NT2/D1 (cell line): Measurements from ENCODE around the gene KIF1B.

Experiments used
- DNase-seq: peaks from one replicate; pipeline ENCODE4 v3.0.0-alpha.2; 2011; ENCODE audit warnings: low read depth, low spot score
- H3K27me3 ChIP-seq: 2 replicates; pipeline ENCODE4 v1.6.0; 2011; ENCODE audit warnings: mild to moderate bottlenecking; ENCODE audit not compliant: insufficient read length, insufficient read depth
- H3K36me3 ChIP-seq: 2 replicates; pipeline ENCODE4 v1.6.1; 2011; ENCODE audit warnings: mild to moderate bottlenecking, low read length, mixed read lengths; ENCODE audit not compliant: insufficient read depth, insufficient read length
- H3K4me1 ChIP-seq: 2 replicates; pipeline ENCODE4 v1.5.1; 2011; ENCODE audit not compliant: insufficient read depth, insufficient read length
- H3K4me3 ChIP-seq: 2 replicates; pipeline ENCODE4 v1.5.1; 2011; ENCODE audit warnings: low read depth; ENCODE audit not compliant: insufficient read length
- H3K9ac ChIP-seq: 2 replicates; pipeline ENCODE4 v1.6.0; 2011; ENCODE audit warnings: low read depth; ENCODE audit not compliant: insufficient read length
- H3K9me3 ChIP-seq: 2 replicates; pipeline ENCODE4 v1.5.1; 2011; ENCODE audit warnings: mild to moderate bottlenecking, low read length; ENCODE audit not compliant: insufficient read depth
- SUZ12 ChIP-seq: IDR thresholded peaks from 2 replicates; pipeline ENCODE4 v1.6.1; 2011; ENCODE audit not compliant: insufficient read length, insufficient read depth; ENCODE audit errors: extremely low read depth
- YY1 ChIP-seq: IDR thresholded peaks from 2 replicates; pipeline ENCODE4 v1.6.1; 2011; ENCODE audit not compliant: insufficient read length, insufficient read depth
- ZNF274 ChIP-seq: IDR thresholded peaks from 2 replicates; pipeline ENCODE4 v1.6.1; 2011; ENCODE audit warnings: mild to moderate bottlenecking, low read depth, low read length

Gene KIF1B, protein sequence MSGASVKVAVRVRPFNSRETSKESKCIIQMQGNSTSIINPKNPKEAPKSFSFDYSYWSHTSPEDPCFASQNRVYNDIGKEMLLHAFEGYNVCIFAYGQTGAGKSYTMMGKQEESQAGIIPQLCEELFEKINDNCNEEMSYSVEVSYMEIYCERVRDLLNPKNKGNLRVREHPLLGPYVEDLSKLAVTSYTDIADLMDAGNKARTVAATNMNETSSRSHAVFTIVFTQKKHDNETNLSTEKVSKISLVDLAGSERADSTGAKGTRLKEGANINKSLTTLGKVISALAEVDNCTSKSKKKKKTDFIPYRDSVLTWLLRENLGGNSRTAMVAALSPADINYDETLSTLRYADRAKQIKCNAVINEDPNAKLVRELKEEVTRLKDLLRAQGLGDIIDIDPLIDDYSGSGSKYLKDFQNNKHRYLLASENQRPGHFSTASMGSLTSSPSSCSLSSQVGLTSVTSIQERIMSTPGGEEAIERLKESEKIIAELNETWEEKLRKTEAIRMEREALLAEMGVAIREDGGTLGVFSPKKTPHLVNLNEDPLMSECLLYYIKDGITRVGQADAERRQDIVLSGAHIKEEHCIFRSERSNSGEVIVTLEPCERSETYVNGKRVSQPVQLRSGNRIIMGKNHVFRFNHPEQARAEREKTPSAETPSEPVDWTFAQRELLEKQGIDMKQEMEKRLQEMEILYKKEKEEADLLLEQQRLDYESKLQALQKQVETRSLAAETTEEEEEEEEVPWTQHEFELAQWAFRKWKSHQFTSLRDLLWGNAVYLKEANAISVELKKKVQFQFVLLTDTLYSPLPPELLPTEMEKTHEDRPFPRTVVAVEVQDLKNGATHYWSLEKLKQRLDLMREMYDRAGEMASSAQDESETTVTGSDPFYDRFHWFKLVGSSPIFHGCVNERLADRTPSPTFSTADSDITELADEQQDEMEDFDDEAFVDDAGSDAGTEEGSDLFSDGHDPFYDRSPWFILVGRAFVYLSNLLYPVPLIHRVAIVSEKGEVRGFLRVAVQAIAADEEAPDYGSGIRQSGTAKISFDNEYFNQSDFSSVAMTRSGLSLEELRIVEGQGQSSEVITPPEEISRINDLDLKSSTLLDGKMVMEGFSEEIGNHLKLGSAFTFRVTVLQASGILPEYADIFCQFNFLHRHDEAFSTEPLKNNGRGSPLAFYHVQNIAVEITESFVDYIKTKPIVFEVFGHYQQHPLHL (N-terminal part only)

GRCh38 chr1:10209905-10210810 lies at the start of gene KIF1B:
TSS of gene KIF1B (plus strand) at chr1:10210570. CDS start at chr1:10232329, 21,759 bp downstream.
- H3K4me3 ChIP-seq, result peak within 1 kb of the TSS; percentile 82
- no peak for TF ChIP-seq YY1
- no peak for TF ChIP-seq ZNF274
- TF ChIP-seq SUZ12, result no peak
- peak; percentile 87 for DNase-seq

GRCh38 chr1:10160907-10161490 lies 49.4 kb upstream of the KIF1B start:
- H3K27me3 ChIP-seq, result no peaks in the 10 kb centered on the region
- no peaks in the 10 kb centered on the region for H3K9me3 ChIP-seq
- no peak overlapping the region for H3K4me3 ChIP-seq
- no peak overlapping the region for H3K9ac ChIP-seq
- no peak for DNase-seq
- peaks cover 59% of the 10 kb centered on the region for H3K36me3 ChIP-seq
- H3K4me1 ChIP-seq, result no peaks in the 10 kb centered on the region
- TF ChIP-seq YY1 (no peak), SUZ12 (no peak), ZNF274 (no peak)

More at GRCh38 chr1:10209905-10210810, at the start of gene KIF1B:
- no peaks in the 10 kb centered on the region for H3K27me3 ChIP-seq
- H3K36me3 ChIP-seq, result no peaks in the 10 kb centered on the region
- H3K4me1 ChIP-seq, result no peaks in the 10 kb centered on the region
- no peaks in the 10 kb centered on the region for H3K9me3 ChIP-seq
- peak within 1 kb of the TSS; percentile 92 for H3K9ac ChIP-seq

- Histone ChIP-seq H3K4me3 (no peak overlapping the region), H3K9me3 (no peaks in the 10 kb centered on the region), H3K36me3 (peaks cover 59% of the 10 kb centered on the region), H3K27me3 (no peaks in the 10 kb centered on the region), H3K9ac (no peak overlapping the region), H3K4me1 (no peaks in the 10 kb centered on the region)
- TF ChIP-seq YY1 (no peak), SUZ12 (no peak), ZNF274 (no peak)
- no peak for DNase-seq
Observed at GRCh38 chr1:10161541-10162290, 48.7 kb upstream of the KIF1B start.

DNA sequence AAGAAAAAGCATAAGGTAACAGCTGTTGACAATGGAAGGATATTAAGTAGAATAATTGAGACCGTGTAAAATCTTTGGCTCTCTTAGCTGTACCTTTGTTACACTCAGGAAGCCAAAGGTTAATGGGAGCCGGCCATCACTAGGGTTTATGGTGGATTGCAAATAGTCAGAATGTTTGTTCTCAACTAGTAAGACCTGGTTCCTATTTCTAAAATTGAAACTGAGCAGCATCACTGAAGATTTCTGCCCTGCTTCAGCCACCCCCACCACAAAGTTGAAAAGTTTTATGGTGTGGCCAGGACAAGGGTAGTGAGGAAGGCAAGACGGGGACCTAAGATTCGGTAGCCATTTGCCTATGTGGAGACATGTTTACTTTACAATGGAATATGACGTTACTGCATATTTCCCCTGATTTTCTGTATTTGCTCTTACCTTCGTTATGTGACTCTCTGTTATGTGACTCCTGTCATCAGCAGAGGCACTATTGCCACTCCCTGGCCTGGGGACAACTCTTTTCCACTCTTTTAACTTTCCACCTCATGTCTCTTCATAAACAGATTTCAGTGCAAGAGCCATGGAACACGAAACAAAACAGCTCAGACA lies 41.4 kb upstream of the KIF1B start:
- no peak for TF ChIP-seq YY1
- no peak for TF ChIP-seq ZNF274
- no peak for TF ChIP-seq SUZ12
- Histone ChIP-seq H3K27me3 (no peaks in the 10 kb centered on the region), H3K4me3 (no peak overlapping the region), H3K4me1 (no peaks in the 10 kb centered on the region), H3K9ac (no peak overlapping the region), H3K9me3 (no peaks in the 10 kb centered on the region), H3K36me3 (peaks cover 66% of the 10 kb centered on the region)
- no peak for DNase-seq

GRCh38 chr1:10170239-10170574 lies 40.2 kb upstream of the KIF1B start:
- no peak overlapping the region for H3K4me3 ChIP-seq
- no peak for DNase-seq
- H3K27me3 ChIP-seq, result no peaks in the 10 kb centered on the region
- H3K4me1 ChIP-seq, result no peaks in the 10 kb centered on the region
- no peak overlapping the region for H3K9ac ChIP-seq
- TF ChIP-seq ZNF274 (no peak), SUZ12 (no peak), YY1 (no peak)
- H3K9me3 ChIP-seq, result no peaks in the 10 kb centered on the region
- H3K36me3 ChIP-seq, result peaks cover 62% of the 10 kb centered on the region
